CD4-positive, alpha-beta T cell treated with Interleukin-17A for 4 hours (primary cell): ENCODE data around the gene FUCA1.
"Not testable (repeated sequence)": the region's sequence is repeated elsewhere in the genome, so short reads cannot be mapped to it uniquely, and the experiment has no call there.

Experiments
- DNase-seq: peaks from one replicate; pipeline ENCODE4 v3.0.0-alpha.2; 2020; ENCODE audit warnings: mixed read lengths

Gene FUCA1

DNA sequence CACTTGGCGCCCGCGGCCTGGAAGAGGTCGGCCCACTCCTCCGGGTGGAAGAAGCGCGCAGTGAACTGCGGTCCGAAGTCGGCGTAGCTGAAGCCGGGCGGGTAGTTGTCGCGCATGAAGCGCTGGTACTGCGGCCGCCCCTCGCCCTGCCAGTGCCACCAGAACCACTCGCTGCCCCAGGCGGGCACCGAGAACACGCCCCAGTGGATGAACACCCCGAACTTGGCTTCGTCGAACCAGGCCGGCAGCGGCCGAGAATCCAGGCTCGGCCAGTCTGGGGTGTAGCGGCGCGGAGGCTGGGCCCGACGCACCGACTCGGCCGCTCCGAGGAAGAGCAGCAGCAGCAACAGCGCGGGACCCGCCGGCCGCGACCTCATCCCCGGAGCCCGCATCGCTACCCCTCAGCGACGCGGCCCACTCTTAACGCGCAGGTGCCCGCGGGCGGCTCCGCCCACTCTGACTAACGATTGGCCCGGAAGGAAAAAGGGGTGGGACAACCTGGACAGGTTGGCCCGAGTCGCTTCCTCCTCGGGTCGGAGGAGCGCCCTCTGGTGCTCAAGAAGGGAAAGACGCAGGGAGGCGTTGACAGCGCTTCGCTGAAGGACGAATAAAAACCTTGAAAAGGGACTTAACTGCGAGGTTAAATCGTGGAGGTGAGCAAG is at the start of gene FUCA1:
FUCA1 (minus strand) TSS at position 396 of the 662 bp plus-strand sequence; CDS start at position 392, 4 bp downstream.
- DNase-seq, result peak; percentile 98

DNA sequence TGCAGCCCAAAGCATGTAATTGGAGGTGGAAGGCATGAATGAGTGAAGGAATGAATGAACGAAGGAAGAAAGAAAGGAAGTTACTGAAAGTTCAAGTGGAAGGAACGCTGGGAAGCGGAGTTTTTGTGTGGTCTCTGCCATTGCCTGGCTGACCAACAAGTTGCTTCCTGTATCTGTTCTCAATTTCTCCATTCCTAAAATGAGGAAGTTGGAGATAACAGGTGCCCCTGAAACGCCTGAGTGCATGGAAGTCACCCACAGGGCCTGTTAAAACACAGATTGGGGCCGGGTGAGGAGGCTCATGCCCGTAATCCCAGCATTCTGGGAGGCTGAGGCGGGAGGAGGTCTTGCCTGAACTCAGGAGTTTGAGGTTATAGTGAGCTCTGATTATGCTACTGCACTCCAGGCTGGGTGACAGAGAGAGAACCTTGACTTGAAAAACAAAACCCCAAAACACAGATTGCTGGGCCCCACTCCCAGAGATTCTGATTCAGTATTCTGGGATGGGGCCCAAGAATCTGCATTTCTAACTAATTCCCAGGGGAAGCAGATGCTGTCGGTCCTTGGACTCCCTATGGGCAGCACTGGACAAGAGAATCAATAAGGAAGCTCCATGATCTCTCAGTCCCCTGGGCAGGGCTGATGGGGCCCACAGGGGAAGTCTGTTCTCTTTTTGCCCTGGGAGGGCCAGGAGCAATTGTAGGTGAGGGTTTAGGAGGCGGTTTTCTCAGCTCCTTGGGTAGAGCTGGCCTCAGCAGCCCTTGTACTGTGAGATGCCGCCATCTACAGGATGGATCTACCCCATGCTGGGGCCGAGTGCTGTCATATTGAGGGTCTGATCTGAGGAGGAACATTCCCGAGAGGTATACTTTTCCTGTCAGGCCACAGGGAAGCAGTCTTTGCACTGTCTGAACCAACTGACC is 48.4 kb upstream of the FUCA1 start:
- peak; percentile 58 for DNase-seq

DNA sequence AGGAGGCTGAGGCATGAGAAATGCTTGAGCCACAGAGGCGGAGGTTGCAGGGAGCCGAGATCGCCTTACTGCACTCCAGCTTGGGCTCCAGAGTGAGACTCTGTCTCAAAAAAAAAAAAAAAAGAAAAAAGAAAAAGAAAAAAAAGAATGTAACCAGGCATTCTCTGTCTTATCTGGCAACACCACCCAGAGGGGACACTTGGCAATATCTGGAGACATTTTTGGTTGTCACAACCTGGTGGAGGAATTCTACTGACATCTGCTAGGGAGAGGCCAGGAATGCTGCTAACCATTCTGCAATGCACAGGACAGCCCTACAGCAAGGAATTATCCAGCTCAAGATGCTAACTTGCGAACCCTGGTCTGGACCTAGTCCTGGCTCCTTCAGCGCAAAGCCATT is 47.4 kb upstream of the FUCA1 start:
- DNase-seq, result no peak

DNA sequence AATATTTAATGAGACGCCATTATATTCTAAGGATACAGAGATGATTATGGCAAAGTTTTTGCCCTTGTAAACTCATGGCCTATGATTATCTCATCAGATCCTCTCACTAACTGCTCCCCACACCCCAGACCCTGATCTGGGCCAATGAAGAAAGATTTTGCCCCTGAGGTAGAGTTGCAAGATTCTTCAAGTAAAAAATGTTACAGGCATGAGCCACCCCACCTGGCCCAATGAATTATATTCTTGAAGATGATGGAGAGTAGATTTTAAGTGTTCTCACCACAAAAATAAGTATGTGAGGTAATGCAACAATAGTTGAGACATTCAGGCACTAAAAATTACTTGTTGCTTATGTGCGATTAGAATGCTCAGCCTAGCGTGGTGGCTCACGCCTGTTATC is 46.8 kb upstream of the FUCA1 start:
- DNase-seq, result no peak

DNA sequence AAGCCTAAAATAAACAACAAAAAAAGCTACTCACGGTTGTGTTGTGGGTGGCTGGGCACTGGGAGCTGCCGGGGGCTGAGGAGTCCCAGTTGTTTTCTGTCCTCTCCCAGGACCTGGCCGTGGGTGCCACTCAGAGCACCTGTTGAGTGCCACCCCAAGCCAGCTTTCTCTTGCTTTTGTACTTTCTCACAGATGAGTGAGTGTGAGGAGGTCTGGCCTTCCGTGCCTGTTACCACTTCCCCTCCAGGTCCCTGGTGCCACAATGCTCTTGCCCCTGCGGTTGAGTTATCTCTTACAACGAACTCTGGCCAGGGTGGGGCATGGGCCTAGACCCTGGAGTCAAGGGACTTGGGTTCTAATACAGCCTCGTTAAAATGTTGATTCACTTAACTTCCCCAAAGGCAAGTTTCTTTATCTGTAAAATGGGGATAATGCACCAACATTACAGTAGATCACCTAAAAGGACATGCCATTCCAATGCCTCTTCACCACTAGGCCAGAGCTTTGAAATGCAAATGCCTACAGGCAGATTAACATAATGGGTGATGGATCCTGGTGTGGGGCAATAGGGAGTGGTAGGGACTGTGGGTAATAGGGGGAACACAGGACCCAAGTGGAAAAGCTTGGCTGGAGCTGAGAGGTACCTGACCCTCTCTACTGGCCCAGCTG is 45.3 kb upstream of the FUCA1 start, which contains the start of gene CNR2:
CNR2 (minus strand) TSS at position 151 of the 669 bp plus-strand sequence. CDS start 37,745 bp downstream, outside the sequence.
- peak; percentile 24 for DNase-seq

DNA sequence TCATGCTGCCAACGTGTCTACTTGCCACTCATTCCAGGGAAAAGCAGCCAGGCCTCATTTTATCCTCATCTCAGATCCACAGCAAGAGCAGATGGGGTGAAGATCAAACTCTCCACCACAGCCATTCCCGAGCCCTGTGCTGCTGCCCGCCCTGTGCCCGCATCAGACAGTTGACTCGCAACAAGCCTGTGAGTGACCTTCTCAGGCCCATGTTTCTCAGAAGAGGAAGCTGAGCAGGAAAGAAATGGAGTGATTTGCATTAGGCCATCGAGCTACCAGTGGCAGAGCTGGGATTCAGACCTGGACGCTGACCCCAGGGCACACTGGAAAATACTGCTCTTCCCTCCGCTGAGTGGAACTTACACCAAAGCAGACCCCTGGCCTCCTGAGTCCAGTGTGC is 43.8 kb upstream of the FUCA1 start:
- DNase-seq, result no peak

- no peak for DNase-seq
These were observed 42.6 kb upstream of the FUCA1 start for GRCh38 chr1:23910553-23911246.

GRCh38 chr1:23910144-23910543 is 42.1 kb upstream of the FUCA1 start:
- DNase-seq, result no peak

GRCh38 chr1:23909412-23909811 is 41.3 kb upstream of the FUCA1 start:
- DNase-seq, result no peak

DNA sequence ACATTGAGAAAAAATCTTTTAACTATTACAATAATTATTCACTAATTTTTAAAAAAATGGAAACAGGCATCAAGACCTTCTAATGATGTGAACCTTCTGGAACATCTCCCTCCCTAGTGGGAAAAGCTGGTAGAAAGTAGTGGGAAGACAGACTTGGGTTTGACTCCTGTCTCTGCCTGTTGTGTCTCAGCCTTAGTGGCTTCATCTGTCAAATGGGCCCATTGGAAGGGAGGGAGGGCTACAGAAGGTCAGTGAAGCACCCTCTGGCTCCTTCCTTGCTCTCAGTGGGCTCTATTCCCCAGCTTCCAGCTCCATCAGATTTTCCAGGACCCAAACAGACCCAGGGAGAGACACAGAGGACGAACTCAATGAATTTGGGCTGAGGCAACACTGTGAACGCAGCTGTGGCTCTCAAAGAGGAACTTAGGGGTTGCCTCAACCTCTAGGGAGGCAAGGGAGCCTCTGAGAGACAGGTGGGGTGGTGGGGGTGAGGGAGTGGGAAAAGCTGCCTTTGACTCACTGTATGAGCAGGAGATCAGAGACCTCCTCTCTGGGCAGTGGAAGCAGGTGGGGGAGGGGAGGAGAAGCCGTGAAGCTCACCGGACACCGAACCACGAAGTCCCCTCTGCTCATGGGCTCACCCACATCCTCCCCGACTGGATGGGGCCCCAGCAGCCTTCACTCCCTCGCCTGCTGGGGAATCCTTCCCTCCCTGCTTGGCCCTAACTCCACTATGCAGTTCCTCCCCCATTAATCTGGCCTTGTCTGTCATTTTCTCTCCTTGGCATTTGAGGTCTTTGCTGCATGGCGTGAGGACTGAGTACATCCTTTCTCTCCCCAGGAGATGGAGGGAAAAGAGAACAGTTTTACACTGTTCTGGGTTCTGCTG is 40.6 kb upstream of the FUCA1 start:
- peak; percentile 21 for DNase-seq

GRCh38 chr1:23906731-23907130 is 38.6 kb upstream of the FUCA1 start:
- DNase-seq, result no peak

DNA sequence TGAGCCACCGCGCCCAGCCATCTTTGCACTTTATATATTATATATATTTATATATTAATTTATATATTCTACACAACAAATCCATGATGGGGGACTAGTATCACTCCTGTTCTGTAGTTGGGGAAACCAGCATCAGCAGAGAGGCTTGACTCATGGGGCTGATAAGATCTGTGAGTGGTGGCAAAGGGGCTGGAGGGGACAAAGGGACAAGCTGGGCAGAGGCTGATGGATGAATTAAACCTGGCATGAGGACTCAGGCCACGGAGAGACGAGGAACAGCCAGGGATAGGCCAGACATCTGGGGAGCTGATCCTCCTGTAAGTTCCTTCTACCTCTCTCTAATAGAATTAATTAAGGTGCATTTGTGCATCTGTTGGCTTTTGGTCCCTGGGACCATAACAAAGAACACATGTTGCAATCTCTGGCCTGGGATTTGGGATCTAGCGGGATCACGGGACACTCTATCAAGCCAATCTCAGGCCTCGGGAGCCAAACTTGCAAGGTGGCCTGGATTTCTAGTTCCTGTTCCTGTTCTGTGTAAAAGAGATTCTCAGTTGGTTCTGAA is 37.5 kb upstream of the FUCA1 start:
- no peak for DNase-seq

DNA sequence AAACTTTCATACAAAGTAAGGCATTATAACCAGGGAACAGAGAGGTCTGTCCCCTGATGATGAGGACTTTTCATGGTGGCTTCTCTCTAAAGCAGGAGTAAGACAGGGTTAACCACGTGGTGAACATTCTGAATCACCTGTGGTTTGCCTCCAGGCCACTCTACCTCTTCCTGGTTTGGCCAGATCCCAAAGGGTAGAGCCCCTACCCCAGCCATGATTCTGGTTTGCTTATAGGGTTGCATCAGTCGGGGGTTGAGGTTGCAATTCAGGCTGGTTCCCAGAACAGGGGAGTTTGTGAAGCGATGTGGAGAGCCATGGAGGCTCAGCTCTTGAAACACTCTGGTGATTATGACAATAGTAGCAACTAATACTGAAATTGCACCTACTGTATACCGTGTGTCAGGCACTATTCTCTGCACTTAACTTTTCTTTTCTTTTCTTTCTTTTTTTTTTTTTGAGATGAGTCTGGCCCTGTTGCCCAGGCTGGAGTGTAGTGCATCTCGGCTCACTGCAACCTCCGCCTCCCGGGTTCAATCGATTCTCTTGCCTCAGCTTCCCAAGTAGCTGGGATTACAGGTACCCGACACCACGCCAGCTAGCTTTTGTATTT is 36.8 kb upstream of the FUCA1 start:
- no peak for DNase-seq

DNA sequence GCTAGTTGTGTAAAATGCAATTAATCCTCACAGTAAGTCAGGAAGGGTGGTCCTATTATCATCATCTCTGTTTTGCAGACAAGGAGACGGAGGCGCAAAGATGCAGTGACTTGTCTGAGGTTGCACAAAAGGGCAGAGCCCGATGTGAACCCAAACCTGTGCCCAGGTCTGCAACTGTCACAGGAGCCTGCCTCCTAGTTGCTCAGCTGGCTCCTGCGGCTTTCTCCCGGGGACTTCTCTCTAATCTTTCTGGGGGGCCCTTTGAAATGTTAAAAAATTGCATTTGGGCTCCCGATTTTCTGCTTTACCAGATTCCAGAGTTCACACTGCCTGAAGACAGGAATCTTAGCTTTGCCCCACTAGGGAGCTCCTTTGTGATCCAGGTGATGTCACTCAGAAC is 35.7 kb upstream of the FUCA1 start:
- no peak for DNase-seq

DNA sequence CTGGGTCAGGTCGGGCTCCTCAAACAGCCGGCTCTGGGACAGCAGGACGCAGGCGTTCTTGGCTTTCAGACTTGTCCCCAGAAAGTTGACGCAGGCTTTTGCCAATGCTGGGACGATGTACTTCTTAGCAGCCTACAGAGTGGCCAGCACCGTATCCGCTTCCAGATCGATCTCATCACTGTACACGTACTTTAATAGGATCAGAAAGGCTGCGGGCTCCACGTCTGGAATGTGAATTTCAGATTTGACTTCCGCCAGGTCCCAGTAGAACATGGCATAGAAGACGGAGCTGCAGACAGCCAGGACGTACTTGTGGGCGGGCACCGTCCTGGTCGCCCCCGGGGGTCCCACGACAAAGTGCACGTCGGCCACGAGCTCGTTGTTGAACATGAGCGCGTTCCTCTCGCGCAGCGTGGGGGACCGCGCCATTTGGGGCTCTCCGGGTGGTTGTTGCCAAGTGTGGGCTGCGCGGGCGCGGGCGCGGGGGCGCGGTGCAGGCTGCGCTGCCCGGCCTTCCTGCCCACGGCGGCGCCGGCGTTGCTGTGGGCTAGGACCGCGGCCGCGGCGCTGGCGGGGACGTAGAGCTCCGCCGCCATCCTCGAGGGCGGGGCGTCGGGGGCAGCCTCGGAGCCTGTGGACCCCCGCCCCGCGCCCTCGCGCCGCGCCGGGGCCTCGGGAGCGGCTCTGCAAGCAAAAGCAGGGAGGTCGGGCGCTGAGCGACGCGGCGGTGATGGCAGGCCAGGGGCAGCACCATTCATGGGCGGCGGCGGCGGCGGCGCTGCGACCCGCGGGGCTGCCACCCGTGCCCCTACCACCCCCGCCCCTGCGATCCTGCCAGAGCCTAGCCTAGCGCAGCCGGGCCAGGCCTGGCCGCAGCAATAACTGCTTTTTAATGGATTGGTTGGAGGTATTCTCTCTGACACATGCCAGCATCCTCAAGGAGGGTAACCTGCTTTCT is 34.5 kb upstream of the FUCA1 start:
- no peak for DNase-seq

GRCh38 chr1:23900017-23900416 is 31.9 kb upstream of the FUCA1 start:
- DNase-seq, result not testable (repeated sequence)

- no peak for DNase-seq
These were observed 31.0 kb upstream of the FUCA1 start for GRCh38 chr1:23899070-23899469.

GRCh38 chr1:23897083-23897482 is 29.0 kb upstream of the FUCA1 start:
- no peak for DNase-seq

GRCh38 chr1:23896491-23896890 is 28.4 kb upstream of the FUCA1 start:
- DNase-seq, result peak; percentile 10

- DNase-seq, result no peak
These were observed 27.9 kb upstream of the FUCA1 start for GRCh38 chr1:23895993-23896392.
